Measurements from ENCODE around the gene CAPN2.
"Not testable (repeated sequence)": the region's sequence is repeated elsewhere in the genome, so short reads cannot be mapped to it uniquely, and the experiment has no call there.

The CAPN2 gene

GRCh38 chr1:223717123-223717522, 4.8 kb downstream of the CAPN2 start:
- DNase-seq (ENCODE audit: low read depth): no peak

- DNase-seq (ENCODE audit: low read depth): no peak
These were observed 5.5 kb downstream of the CAPN2 start for GRCh38 chr1:223717695-223718363.

- no peak for DNase-seq (ENCODE audit: low read depth)
These were observed 6.5 kb downstream of the CAPN2 start for GRCh38 chr1:223718850-223719249.

- no peak for DNase-seq (ENCODE audit: low read depth)
These were observed 8.7 kb downstream of the CAPN2 start for GRCh38 chr1:223720971-223721591.

GRCh38 chr1:223721658-223722607, 9.6 kb downstream of the CAPN2 start:
- no peak for DNase-seq (ENCODE audit: low read depth)

GRCh38 chr1:223723351-223723904, 11.1 kb downstream of the CAPN2 start:
- no peak for DNase-seq (ENCODE audit: low read depth)

GRCh38 chr1:223724376-223724775, 12.0 kb downstream of the CAPN2 start:
- no peak for DNase-seq (ENCODE audit: low read depth)

- no peak for DNase-seq (ENCODE audit: low read depth)
These were observed 13.2 kb downstream of the CAPN2 start for GRCh38 chr1:223725578-223725977.

GRCh38 chr1:223726380-223727001, 14.2 kb downstream of the CAPN2 start:
- peak; percentile 94 for DNase-seq (ENCODE audit: low read depth)

GRCh38 chr1:223727541-223727940, 15.2 kb downstream of the CAPN2 start:
- DNase-seq (ENCODE audit: low read depth): no peak

- no peak for DNase-seq (ENCODE audit: low read depth)
These were observed 17.6 kb downstream of the CAPN2 start for GRCh38 chr1:223729906-223730305.

- no peak for DNase-seq (ENCODE audit: low read depth)
These were observed 18.3 kb downstream of the CAPN2 start for GRCh38 chr1:223730479-223731132.

GRCh38 chr1:223731133-223731770, 18.9 kb downstream of the CAPN2 start:
- DNase-seq (ENCODE audit: low read depth): no peak

GRCh38 chr1:223732993-223733798, 20.9 kb downstream of the CAPN2 start:
- no peak for DNase-seq (ENCODE audit: low read depth)

GRCh38 chr1:223733898-223734852, 21.8 kb downstream of the CAPN2 start:
- DNase-seq (ENCODE audit: low read depth): no peak

- DNase-seq (ENCODE audit: low read depth): not testable (repeated sequence)
These were observed 24.3 kb downstream of the CAPN2 start for GRCh38 chr1:223736638-223737037.

GRCh38 chr1:223737342-223737741, 25.0 kb downstream of the CAPN2 start:
- no peak for DNase-seq (ENCODE audit: low read depth)

GRCh38 chr1:223738465-223739365, 26.4 kb downstream of the CAPN2 start:
- no peak for DNase-seq (ENCODE audit: low read depth)

Data from HS-27A (cell line).